ENCODE measurements around the gene TAF12.

Gene TAF12

DNA sequence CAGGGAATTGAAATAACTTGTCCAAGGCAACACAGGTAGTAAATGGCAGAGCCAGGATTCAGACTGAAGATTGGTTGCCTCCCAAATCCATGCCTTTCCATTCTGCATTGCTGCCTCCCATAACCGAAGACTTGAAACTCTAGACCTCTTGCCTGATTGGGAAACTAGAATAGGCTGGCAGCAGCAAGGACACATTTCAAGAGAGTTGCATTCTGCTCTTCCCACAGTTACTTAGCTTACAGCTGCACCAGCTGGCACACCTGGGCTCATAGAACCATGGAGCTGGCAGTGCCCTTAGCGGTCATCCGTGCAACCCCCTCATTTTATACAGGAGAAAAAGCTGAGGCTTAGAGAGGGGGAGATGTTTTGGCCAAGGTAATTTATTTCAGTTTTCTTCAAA is 82.0 kb downstream of the TAF12 start:
- in situ Hi-C loops (cut with HindIII; ENCODE audit: low pct_ligation_motif_present, low pct_unique_long_range_greater_than_20kb, low sequenced_read_pairs): no loop called here
- DNase-seq: no peak
